ENCODE results near the gene A1BG.
"Not testable (repeated sequence)": the region's sequence is repeated elsewhere in the genome, so short reads cannot be mapped to it uniquely, and the experiment has no call there.

Gene A1BG

DNA sequence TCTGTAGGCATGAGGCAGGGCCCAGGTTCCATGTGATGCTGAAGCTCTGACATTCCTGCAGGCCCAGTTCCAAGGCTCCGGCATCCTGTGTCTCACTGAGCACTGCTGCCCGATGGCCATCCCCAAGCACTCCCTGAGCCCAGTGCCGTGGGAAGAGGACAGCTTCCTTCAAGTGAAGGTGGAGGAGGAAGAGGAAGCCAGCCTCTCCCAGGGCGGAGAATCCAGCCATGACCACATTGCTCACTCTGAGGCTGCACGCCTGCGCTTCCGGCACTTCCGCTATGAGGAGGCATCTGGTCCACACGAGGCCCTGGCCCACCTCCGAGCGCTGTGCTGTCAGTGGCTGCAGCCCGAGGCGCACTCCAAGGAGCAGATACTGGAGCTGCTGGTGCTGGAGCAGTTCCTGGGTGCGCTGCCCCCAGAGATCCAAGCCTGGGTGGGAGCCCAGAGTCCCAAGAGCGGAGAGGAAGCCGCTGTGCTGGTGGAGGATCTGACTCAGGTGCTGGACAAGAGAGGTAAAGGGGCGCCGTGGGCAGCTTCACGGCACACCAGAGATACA, 18.5 kb downstream of the A1BG start:
- no peak for DNase-seq

DNA sequence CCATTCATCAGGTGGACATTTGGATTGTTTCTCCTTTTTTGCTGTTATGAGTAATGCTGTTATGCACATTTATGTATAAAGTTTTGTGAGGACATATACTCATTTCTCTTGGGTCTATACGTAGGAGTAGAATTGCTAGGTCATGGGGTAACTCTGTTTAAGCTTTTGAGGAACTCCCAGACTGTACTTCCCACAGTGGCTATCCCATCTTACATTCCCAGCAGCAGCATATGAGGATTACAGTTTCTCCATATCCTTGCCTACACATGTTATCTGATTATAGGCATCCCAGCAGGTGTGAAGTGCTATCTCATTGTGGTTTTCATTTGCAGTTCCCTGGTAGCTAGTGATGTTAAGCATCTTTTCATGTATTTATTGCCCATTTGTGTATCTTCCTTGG, 20.6 kb downstream of the A1BG start:
- DNase-seq, result no peak

GRCh38 chr19:58330458-58330857, 22.8 kb downstream of the A1BG start:
- DNase-seq, result no peak

- DNase-seq, result no peak
These were observed 24.3 kb downstream of the A1BG start for GRCh38 chr19:58328999-58329398.

DNA sequence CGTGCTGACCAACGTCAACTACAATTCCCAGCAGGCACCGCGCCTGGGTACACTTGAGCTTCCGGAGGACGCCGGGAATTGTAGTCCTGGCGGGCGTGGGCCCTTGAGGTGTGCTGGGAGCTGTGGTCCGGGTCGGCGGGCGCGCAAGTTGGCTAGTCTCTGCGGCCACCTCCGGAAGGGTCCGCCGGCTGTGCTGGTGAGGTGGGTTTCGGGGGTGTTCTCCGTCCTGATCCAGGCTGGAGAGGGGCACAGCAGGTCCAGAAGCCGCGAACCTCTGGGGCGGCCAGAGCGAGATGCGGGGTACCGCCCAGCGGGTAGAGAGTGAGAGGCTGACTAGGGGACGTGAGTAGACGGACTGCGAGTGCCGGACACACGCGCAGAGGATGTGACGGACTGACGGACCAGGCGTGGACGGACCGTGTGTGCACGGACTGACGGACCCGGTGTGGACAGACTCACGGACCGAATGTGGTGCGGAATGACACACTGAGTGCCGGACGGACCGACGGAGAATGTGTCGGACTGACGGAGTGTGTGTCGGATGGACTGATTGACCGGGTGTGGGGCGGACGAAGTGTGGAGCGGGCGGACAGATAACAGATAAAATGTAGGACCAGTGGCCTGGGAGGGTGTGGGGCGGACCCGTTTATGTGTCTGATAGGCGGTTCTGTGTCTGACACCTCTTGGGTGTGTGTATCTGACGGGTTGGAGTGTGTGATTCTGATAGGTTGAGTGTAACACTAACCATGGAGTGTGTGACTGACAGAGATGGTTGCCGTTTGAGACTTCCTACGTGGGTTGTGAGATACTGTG, 26.2 kb downstream of the A1BG start, which contains the start of gene ZSCAN22:
TSS of gene ZSCAN22 (plus strand) at position 81 of the 813 bp plus-strand sequence. CDS start 7,809 bp downstream, outside the sequence.
- DNase-seq, result no peak

DNA sequence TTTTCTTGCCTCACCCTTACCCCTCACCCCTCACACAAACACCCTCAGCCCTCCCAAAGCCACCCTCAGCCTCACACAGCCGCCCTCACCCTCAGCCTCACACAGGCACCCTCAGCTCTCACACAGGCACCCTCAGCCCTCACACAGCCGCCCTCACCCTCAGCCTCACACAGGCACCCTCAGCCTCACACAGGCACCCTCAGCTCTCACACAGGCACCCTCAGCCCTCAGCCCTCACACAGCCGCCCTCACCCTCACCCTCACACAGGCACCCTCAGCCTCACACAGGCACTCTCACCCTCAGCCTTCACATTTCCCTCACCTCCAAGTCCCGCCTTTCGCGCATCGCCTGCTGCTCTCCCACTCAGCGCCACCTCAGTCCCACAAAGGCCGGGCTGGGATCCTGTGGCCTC, 26.8 kb downstream of the A1BG start:
- DNase-seq, result no peak

GRCh38 chr19:58325311-58326022, 27.8 kb downstream of the A1BG start:
- no peak for DNase-seq

DNA sequence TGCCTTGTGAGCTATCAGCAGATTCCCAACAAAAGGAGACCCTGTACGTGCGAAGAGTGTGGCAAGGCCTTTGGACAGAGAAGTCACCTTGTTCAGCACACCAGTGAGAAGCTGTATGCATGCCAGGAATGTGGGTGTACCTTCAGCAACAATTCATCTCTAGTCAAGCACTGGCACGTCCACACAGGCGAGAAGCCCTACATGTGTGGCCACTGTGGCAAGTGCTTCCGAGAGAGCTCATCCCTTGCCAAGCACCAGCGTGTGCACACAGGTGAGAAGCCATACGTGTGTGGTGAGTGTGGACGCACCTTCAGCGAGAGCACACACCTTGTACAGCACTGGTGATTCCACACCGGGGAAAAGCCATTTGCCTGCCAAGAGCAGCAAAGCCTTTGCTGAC, 34.1 kb downstream of the A1BG start:
- no peak for DNase-seq

DNA sequence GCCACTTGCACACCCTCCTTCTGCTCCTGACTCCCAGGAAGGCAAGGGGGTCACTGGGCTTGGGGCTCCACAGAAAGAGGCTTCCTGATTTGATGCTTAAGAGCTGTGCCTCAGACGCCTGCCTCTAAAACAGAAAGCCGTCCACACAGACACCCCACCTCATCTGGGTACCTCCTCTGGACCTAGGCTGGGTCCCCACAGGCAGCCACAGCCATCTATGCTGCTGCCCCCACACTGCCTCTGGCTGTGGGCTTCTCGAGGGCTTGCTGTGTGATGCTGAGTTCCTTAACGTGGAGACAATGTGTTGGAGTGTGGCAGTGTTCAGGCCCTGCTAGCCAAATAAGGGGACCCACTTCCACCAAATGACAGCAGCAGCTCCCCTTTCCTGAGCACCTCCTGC, 35.0 kb downstream of the A1BG start:
- DNase-seq, result no peak

- no peak for DNase-seq
These were observed 35.7 kb downstream of the A1BG start for GRCh38 chr19:58317476-58318072.

DNA sequence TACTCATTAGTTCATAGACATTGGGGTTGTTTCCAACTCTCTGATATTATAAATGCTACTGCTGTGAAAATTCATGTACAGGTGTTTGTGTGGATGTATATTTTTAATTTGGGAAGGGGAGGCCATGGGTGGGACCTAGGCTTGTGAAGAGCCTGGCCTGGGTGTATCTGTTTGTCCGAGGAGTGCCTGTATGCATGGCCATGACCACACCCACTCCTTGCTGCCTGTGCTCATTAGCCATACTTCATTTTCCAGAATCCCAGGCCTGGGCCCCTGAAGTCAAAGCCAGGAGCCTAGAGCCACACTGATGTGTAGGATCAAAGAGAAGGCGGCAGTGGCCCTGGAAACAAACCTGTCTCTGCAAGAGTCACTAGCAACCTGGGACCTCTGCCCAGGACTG, 37.7 kb downstream of the A1BG start:
- no peak for DNase-seq

DNA sequence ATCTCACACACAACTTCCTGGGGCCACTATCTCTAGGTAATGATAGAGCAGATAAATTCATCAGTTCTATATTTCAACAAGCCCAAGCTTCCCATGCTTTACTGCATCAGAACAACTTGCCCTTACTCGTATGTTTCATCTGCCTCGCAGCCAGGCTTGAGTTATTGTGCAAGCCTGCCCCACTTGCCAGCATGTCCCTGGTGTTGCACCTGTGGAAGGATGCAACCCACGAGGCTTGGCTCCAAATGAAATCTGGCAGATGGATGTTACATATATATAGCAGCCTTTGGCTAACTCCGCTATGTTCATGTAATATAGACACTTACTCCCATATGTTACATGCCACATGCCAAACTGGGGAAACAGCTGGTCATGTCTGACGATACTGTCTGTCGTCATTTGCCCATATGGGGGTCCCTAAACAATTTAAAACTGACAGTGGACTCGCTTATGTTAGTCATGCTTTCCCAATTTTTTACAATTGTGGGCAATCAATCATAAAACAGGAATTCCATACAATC, 41.9 kb downstream of the A1BG start:
- DNase-seq, result no peak

DNA sequence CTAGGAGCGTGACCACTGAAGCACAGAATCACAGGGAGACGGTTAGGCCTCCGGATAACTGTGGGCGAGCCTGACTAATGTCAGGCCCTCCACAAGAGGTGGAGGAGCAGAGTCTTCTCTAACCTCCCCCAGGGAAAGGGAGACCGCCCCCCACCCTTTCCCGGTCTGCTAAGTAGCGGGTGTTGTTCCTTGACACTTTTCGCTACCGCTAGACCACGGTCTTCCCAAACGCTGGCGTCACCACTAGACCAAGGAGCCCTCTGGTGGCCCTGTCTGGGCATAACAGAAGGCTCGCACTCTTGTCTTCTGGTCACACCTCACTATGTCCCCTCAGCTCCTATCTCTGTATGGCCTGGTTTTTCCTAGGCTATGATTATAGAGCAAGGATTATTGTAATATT, 42.6 kb downstream of the A1BG start:
- DNase-seq, result not testable (repeated sequence)

GRCh38 chr19:58307736-58308135, 45.6 kb downstream of the A1BG start:
- no peak for DNase-seq

DNA sequence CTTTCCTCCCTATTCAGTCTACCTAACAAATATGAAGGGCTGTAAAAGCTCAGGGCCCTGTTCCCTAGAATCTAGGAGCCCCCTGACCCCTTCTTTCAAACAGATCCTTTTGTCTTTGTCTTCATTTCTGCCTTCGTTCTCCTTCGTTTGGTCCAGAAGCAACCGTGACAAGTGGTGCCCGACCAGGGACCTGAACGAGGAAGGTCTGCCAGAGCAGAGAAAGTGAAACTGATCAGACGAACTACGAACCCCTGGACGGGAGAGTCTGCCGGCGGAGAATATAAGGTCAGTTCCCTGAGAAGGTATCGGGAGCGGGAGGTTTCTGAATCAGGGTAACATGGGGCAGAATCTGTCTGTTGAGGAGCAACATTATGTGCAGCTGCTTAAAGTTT, 47.4 kb downstream of the A1BG start:
- no peak for DNase-seq

GRCh38 chr19:58305065-58305931, 48.0 kb downstream of the A1BG start, which contains the start of gene ERVK3-1:
TSS of gene ERVK3-1 (plus strand) at chr19:58305377. CDS start at chr19:58312169, 6,792 bp downstream.
- DNase-seq, result no peak

DNA sequence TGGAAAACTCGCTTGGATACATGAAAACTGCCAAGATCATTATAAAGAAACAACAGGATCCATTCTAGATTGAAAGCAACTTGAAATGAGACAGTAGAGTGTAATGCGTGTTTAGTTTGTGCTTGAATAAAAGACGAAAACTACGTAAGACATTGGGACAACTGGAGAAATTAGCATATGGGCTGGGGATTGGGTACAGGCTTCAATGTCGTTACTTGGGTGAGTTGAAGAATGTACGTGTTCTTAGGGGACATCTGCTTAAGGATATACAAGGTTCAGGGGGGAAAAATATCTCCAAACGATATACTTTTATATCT, 48.6 kb downstream of the A1BG start:
- DNase-seq, result no peak

- no peak for DNase-seq
These were observed 49.0 kb downstream of the A1BG start for GRCh38 chr19:58304255-58304654.

- no peak for DNase-seq
These were observed 52.7 kb downstream of the A1BG start for GRCh38 chr19:58300620-58301019.

DNA sequence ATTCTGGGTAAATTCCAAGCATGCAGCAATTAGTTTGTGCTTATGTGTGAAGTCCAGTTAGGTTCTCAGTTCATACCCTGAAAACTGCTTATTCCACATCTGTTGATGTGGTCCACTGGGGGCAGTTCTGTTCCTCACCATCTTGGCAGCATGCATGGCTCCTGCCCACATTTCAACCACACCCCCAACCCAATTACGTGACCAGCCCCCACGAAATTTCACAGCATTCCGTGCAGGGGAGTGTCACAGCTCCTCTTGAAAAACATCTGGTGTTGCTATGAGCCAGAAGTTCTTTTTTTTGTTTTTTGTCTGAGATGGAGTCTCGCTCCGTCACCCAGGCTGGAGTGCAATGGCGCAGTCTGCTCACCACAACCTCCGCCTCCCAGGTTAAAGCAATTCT, 57.2 kb downstream of the A1BG start:
- DNase-seq, result no peak
